ENCODE measurements around the gene ABCC10. TPM values are rescaled to one million over a fixed set of nuclear protein-coding genes. Genes with fewer than 3 reads are reported as not detected.

ABCC10 gene
- polyA plus RNA-seq, 1 donor from 2014 or later: 22.4 TPM

DNA sequence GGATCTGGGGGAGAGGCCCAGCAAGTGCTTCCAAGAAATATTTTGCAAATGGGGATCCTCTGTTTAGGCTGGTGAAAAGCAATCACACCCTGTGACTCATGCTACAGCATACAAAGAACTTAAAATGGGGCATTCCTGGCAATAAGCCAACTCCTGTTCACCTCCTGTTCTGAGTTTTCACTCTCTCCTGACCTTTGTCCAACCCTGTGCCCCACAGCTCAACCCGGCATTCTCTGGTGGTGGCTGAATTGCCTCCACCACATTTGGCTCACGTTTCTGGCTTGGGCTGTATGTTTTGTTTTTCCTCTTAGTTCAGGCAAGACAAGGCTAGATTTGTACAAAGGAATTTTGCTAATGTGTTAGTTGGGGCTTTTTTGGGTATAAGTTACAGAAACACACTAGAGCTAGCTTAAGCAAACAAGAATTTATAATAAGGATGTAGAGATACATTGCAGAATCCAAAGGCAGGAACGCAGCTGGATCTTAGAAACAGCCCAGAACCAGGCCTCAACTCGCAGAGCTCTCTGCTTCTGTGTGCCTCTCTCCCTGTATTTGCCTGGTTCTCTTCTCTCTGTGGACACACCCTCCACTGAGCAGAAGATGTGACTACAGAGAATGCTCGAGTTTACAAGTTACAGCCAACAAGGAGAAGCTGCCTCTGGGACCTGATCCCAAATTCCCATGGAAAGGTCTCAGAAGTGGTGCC is 9.4 kb downstream of the ABCC10 start:
- no peak overlapping the region for H3K9ac ChIP-seq (ENCODE audit: low read length)
- TF ChIP-seq, protein P1, sequence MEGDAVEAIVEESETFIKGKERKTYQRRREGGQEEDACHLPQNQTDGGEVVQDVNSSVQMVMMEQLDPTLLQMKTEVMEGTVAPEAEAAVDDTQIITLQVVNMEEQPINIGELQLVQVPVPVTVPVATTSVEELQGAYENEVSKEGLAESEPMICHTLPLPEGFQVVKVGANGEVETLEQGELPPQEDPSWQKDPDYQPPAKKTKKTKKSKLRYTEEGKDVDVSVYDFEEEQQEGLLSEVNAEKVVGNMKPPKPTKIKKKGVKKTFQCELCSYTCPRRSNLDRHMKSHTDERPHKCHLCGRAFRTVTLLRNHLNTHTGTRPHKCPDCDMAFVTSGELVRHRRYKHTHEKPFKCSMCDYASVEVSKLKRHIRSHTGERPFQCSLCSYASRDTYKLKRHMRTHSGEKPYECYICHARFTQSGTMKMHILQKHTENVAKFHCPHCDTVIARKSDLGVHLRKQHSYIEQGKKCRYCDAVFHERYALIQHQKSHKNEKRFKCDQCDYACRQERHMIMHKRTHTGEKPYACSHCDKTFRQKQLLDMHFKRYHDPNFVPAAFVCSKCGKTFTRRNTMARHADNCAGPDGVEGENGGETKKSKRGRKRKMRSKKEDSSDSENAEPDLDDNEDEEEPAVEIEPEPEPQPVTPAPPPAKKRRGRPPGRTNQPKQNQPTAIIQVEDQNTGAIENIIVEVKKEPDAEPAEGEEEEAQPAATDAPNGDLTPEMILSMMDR (IDR thresholded peaks at IDR 0.05; ENCODE audit: poor library complexity, severe bottlenecking): no peak
- no peak for TF ChIP-seq POLR2AphosphoS5 (IDR thresholded peaks at IDR 0.05)
- TF ChIP-seq SMC3 (conservative IDR thresholded peaks at IDR 0.05; ENCODE audit: poor library complexity): no peak
- TF ChIP-seq EZH2 (IDR thresholded peaks at IDR 0.05; ENCODE audit: borderline replicate concordance, insufficient read depth, low read length, poor library complexity, severe bottlenecking): no peak
- TF ChIP-seq EP300 (conservative IDR thresholded peaks at IDR 0.05; ENCODE audit: poor library complexity, severe bottlenecking): no peak
- TF ChIP-seq, protein P2, sequence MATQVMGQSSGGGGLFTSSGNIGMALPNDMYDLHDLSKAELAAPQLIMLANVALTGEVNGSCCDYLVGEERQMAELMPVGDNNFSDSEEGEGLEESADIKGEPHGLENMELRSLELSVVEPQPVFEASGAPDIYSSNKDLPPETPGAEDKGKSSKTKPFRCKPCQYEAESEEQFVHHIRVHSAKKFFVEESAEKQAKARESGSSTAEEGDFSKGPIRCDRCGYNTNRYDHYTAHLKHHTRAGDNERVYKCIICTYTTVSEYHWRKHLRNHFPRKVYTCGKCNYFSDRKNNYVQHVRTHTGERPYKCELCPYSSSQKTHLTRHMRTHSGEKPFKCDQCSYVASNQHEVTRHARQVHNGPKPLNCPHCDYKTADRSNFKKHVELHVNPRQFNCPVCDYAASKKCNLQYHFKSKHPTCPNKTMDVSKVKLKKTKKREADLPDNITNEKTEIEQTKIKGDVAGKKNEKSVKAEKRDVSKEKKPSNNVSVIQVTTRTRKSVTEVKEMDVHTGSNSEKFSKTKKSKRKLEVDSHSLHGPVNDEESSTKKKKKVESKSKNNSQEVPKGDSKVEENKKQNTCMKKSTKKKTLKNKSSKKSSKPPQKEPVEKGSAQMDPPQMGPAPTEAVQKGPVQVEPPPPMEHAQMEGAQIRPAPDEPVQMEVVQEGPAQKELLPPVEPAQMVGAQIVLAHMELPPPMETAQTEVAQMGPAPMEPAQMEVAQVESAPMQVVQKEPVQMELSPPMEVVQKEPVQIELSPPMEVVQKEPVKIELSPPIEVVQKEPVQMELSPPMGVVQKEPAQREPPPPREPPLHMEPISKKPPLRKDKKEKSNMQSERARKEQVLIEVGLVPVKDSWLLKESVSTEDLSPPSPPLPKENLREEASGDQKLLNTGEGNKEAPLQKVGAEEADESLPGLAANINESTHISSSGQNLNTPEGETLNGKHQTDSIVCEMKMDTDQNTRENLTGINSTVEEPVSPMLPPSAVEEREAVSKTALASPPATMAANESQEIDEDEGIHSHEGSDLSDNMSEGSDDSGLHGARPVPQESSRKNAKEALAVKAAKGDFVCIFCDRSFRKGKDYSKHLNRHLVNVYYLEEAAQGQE (IDR thresholded peaks at IDR 0.05; ENCODE audit: borderline replicate concordance): no peak
- TF ChIP-seq RAD21 (conservative IDR thresholded peaks at IDR 0.05): no peak
- no peaks in the 10 kb centered on the region for H3K36me3 ChIP-seq (ENCODE audit: insufficient read depth, low read length)
- no peak overlapping the region for H3K4me2 ChIP-seq (ENCODE audit: low read length)
- no peaks in the 10 kb centered on the region for H3K9me3 ChIP-seq (ENCODE audit: low read length)
- H3K27me3 ChIP-seq (ENCODE audit: insufficient read depth, low read depth, low read length): no peaks in the 10 kb centered on the region
- no peaks in the 10 kb centered on the region for H3K79me2 ChIP-seq (replicated peaks; ENCODE audit: insufficient read depth, low read length)
- H4K20me1 ChIP-seq (ENCODE audit: insufficient read depth): no peaks in the 10 kb centered on the region
- H3K27ac ChIP-seq (ENCODE audit: low read length): no peak overlapping the region
- H3K9me2 ChIP-seq (ENCODE audit: insufficient read depth, low read length): no peaks in the 10 kb centered on the region
- H3F3A ChIP-seq (ENCODE audit: insufficient read depth, low read length, poor library complexity, severe bottlenecking): no peaks in the 10 kb centered on the region
- H2AFZ ChIP-seq (ENCODE audit: low read depth, low read length): no peak overlapping the region
- no peak overlapping the region for H3K4me3 ChIP-seq (ENCODE audit: low read length)

- no peak for TF ChIP-seq EZH2 (IDR thresholded peaks at IDR 0.05; ENCODE audit: borderline replicate concordance, insufficient read depth, low read length, poor library complexity, severe bottlenecking)
- TF ChIP-seq POLR2AphosphoS5 (IDR thresholded peaks at IDR 0.05): no peak
- TF ChIP-seq MXI1 (conservative IDR thresholded peaks at IDR 0.05; ENCODE audit: poor library complexity, severe bottlenecking): no peak
- TF ChIP-seq RAD21 (conservative IDR thresholded peaks at IDR 0.05): no peak
- no peak for TF ChIP-seq EP300 (conservative IDR thresholded peaks at IDR 0.05; ENCODE audit: poor library complexity, severe bottlenecking)
- TF ChIP-seq SMC3 (conservative IDR thresholded peaks at IDR 0.05; ENCODE audit: poor library complexity): no peak
- TF ChIP-seq, protein P2 (IDR thresholded peaks at IDR 0.05; ENCODE audit: borderline replicate concordance): no peak
- no peak for TF ChIP-seq TAF1 (IDR thresholded peaks at IDR 0.05; ENCODE audit: low read depth)
- TF ChIP-seq, protein P1 (IDR thresholded peaks at IDR 0.05; ENCODE audit: poor library complexity, severe bottlenecking): no peak
- Histone ChIP-seq H3K4me2 (ENCODE audit: low read length) (no peak overlapping the region), H2AFZ (ENCODE audit: low read depth, low read length) (no peak overlapping the region), H3K27me3 (ENCODE audit: insufficient read depth, low read depth, low read length) (no peaks in the 10 kb centered on the region), H3K9ac (ENCODE audit: low read length) (no peak overlapping the region), H3K36me3 (ENCODE audit: insufficient read depth, low read length) (no peaks in the 10 kb centered on the region), H3K9me3 (ENCODE audit: low read length) (no peaks in the 10 kb centered on the region), H3F3A (ENCODE audit: insufficient read depth, low read length, poor library complexity, severe bottlenecking) (no peaks in the 10 kb centered on the region), H3K9me2 (ENCODE audit: insufficient read depth, low read length) (no peaks in the 10 kb centered on the region), H3K79me2 (replicated peaks; ENCODE audit: insufficient read depth, low read length) (no peaks in the 10 kb centered on the region), H3K27ac (ENCODE audit: low read length) (no peak overlapping the region), H4K20me1 (ENCODE audit: insufficient read depth) (no peaks in the 10 kb centered on the region), H3K4me3 (ENCODE audit: low read length) (no peak overlapping the region)
These were observed 10.4 kb downstream of the ABCC10 start for GRCh38 chr6:43437700-43438099.

Measured in neural cell (in vitro differentiated cells).